Activated T-cell treated with anti-CD3 and anti-CD28 coated beads, Interleukin-2, amount 50 U/mL, for 48 hours (primary cell): ENCODE data around the gene NELFA.

Experiments
- DNase-seq, 2 experiments: peaks; one replicate each; pipeline ENCODE4 v3.0.0-alpha.2; 2020

NELFA gene

GRCh38 chr4:1981251-1982058 lies 27.3 kb downstream of the NELFA start:
- no peak for DNase-seq

GRCh38 chr4:1980561-1981041 lies 28.2 kb downstream of the NELFA start:
- DNase-seq: no peak

GRCh38 chr4:1979477-1980196 lies 29.1 kb downstream of the NELFA start:
- no peak for DNase-seq

- no peak for DNase-seq
Measured at GRCh38 chr4:1978741-1979476, 29.9 kb downstream of the NELFA start.

- no peak for DNase-seq
Measured at GRCh38 chr4:1978226-1978625, 30.5 kb downstream of the NELFA start.

GRCh38 chr4:1976416-1977352 lies 32.1 kb downstream of the NELFA start:
- DNase-seq: no peak

- DNase-seq: peak in 1 of 2 experiments; percentile 10
Measured at GRCh38 chr4:1975880-1976279, 32.9 kb downstream of the NELFA start.

- no peak for DNase-seq
Measured at GRCh38 chr4:1975391-1975801, 33.4 kb downstream of the NELFA start.

GRCh38 chr4:1974840-1975239 lies 33.9 kb downstream of the NELFA start:
- no peak for DNase-seq

- DNase-seq: no peak
Measured at GRCh38 chr4:1973661-1974060, 35.1 kb downstream of the NELFA start.

GRCh38 chr4:1973218-1973617 lies 35.6 kb downstream of the NELFA start:
- DNase-seq: no peak

- DNase-seq: no peak
Measured at GRCh38 chr4:1972414-1972813, 36.4 kb downstream of the NELFA start.

- DNase-seq: no peak
Measured at GRCh38 chr4:1971456-1972200, 37.1 kb downstream of the NELFA start.

GRCh38 chr4:1970926-1971325 lies 37.8 kb downstream of the NELFA start:
- DNase-seq: no peak

GRCh38 chr4:1969928-1970723 lies 38.6 kb downstream of the NELFA start:
- no peak for DNase-seq

- no peak for DNase-seq
Measured at GRCh38 chr4:1968686-1969295, 40.0 kb downstream of the NELFA start.

- DNase-seq: no peak
Measured at GRCh38 chr4:1967512-1968149, 41.1 kb downstream of the NELFA start.

GRCh38 chr4:1964971-1965370 lies 43.8 kb downstream of the NELFA start:
- DNase-seq: no peak

- no peak for DNase-seq
Measured at GRCh38 chr4:1964443-1964842, 44.3 kb downstream of the NELFA start.

- DNase-seq: no peak
Measured at GRCh38 chr4:1962980-1963379, 45.8 kb downstream of the NELFA start.
